ENCODE results near the gene ETFBKMT. TPM values are rescaled to one million over a fixed set of nuclear protein-coding genes. Genes with fewer than 3 reads are reported as not detected.

The ETFBKMT gene
- total and polyA plus RNA-seq, 2 of the 13 experiments (the other 11 are each of a cell fraction or from before 2014, with no cell fraction given) = 0.62 to 0.93 TPM

DNA sequence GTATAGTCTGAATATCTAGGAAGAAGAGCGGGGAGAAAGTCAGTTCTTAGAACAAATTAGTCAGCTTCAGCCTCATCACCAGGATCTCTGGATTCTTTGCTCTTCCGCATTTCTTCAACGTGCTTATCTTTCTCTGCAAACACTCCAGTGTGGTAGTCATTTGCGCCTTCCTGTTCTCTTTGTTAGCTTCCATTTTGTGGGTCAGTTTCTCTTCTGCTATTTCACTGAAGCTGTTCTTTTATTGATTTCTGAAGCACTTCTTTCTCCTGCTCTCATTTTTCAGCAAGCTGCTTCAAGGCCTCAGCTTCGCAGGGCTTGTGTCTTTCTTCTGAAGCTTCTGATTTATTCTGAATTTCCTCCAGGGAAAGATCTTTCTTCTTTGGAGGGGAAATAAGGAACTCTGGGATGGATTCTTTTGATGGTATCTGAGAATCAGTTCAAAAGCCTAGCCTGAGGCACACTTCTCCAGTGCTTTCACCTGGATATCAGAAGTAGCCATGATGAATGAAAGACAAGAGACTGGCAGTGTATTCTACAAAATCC is 55.9 kb downstream of the ETFBKMT start (continued):
- TF ChIP-seq XRCC5 (optimal IDR thresholded peaks at IDR 0.05; ENCODE audit: low read length) (no peak), CREB1 (IDR thresholded peaks at IDR 0.05) (no peak), CREB1 (CRISPR knock-in tag; IDR thresholded peaks at IDR 0.05) (peak; percentile 22; the same call in 1 of the 2 replicates), ZSCAN9 (CRISPR knock-in tag; IDR thresholded peaks at IDR 0.05; ENCODE audit: borderline replicate concordance) (0 out of 2 replicates have a peak, but pooled peaks have one; percentile 14), SAP130 (CRISPR knock-in tag; IDR thresholded peaks at IDR 0.05; ENCODE audit: low read depth) (peak; percentile 38; the same call in 1 of the 2 replicates), FOXA3 (CRISPR knock-in tag; IDR thresholded peaks at IDR 0.05) (peak; percentile 54), HDAC1 (CRISPR knock-in tag; IDR thresholded peaks at IDR 0.05) (peak; percentile 22; the same call in 1 of the 2 replicates), IRF2 (CRISPR knock-in tag; IDR thresholded peaks at IDR 0.05) (peak; percentile 32), FOSL2 (CRISPR knock-in tag; IDR thresholded peaks at IDR 0.05) (peak; percentile 71), ZNF264 (CRISPR knock-in tag; IDR thresholded peaks at IDR 0.05) (0 out of 2 replicates have a peak, but pooled peaks have one; percentile 50), NFRKB (IDR thresholded peaks at IDR 0.05) (peak; percentile 69; the same call in 1 of the 2 replicates), TGIF2 (CRISPR knock-in tag; IDR thresholded peaks at IDR 0.05) (no peak), POLR2A (IDR thresholded peaks at IDR 0.05; ENCODE audit: insufficient read depth in 1 of 2, low read depth in 2 of 2, low read length in 2 of 2) (peak in 1 of 2 experiments; percentile 42; a peak in 1 of 4 replicates), ZNF292 (CRISPR knock-in tag; IDR thresholded peaks at IDR 0.05; ENCODE audit: borderline replicate concordance, low read depth) (0 out of 2 replicates have a peak, but pooled peaks have one; percentile 31), ARID5B (CRISPR knock-in tag; IDR thresholded peaks at IDR 0.05) (peak; percentile 62), ZNF770 (CRISPR knock-in tag; IDR thresholded peaks at IDR 0.05) (no peak), SSRP1 (CRISPR knock-in tag; IDR thresholded peaks at IDR 0.05) (peak; percentile 39; the same call in 1 of the 2 replicates), ZNF710 (CRISPR knock-in tag; IDR thresholded peaks at IDR 0.05; ENCODE audit: borderline replicate concordance) (peak; percentile 54; the same call in 1 of the 2 replicates)
- TF ChIP-seq, protein P1, sequence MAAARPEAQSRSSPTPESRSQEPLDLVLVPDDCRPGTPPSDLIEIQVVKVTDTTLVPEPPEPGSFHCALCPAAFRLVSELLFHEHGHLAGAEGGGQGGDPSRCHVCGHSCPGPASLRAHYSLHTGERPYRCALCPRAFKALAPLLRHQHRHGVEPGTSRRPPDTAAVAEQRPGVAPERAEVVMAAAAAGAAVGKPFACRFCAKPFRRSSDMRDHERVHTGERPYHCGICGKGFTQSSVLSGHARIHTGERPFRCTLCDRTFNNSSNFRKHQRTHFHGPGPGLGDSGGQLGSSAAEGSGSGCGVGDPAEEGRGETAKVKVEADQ (CRISPR knock-in tag; IDR thresholded peaks at IDR 0.05; ENCODE audit: borderline replicate concordance) = no peak
